A673 (cell line): ENCODE measurements around the gene ANKRD11. TPM values are rescaled to one million over a fixed set of nuclear protein-coding genes. Genes with fewer than 3 reads are reported as not detected.

Experiments used
- BruUV-seq: library from RNA; stranded (reverse); fragments of 400-500 nt; replicated peaks from 2 replicates; lab custom pipeline; 2021; lab: Mats Ljungman, UMichigan
- CTCF ChIA-PET: fragments of 300-600 bp; sonication (Branson Sonifier 250); formaldehyde crosslinking; loops from one replicate; lab custom pipeline; 2022; ENCODE audit warnings: antibody characterized with exemption; lab: Charles Lee
- POLR2A ChIA-PET: fragments of 300-600 bp; sonication (Branson Sonifier 250); formaldehyde crosslinking; loops from one replicate; lab custom pipeline; 2022; ENCODE audit warnings: antibody characterized with exemption; ENCODE audit not compliant: low non-redundant PET; lab: Charles Lee
- DNase-seq: peaks from one replicate; pipeline ENCODE4 v3.0.0-alpha.2; 2015; ENCODE audit warnings: low spot score
- H3K27ac ChIP-seq: fragments of 200-600 bp; sonication (generic); 2 replicates; pipeline ENCODE4 v1.5.1; 2016; ENCODE audit warnings: mixed run types, low read depth, mild to moderate bottlenecking, mixed read lengths, antibody characterized with exemption, low read length; ENCODE audit not compliant: poor library complexity, severe bottlenecking
- H3K27me3 ChIP-seq: fragments of 200-600 bp; sonication (generic); replicated peaks from 2 replicates; pipeline ENCODE4 v1.6.1; 2017; ENCODE audit warnings: mixed run types, low read depth, mild to moderate bottlenecking, mixed read lengths, antibody characterized with exemption, low read length; ENCODE audit not compliant: insufficient read depth, poor library complexity
- H3K36me3 ChIP-seq: fragments of 200-600 bp; sonication (generic); 2 replicates; pipeline ENCODE4 v1.6.1; 2016; ENCODE audit warnings: mixed run types, mild to moderate bottlenecking, mixed read lengths, antibody characterized with exemption, low read length; ENCODE audit not compliant: insufficient read depth, poor library complexity, severe bottlenecking
- H3K4me1 ChIP-seq: fragments of 200-600 bp; sonication (generic); 2 replicates; pipeline ENCODE4 v1.6.1; 2017; ENCODE audit warnings: mixed run types, mild to moderate bottlenecking, mixed read lengths, antibody characterized with exemption, low read length; ENCODE audit not compliant: insufficient read depth, poor library complexity, severe bottlenecking
- H3K4me3 ChIP-seq: fragments of 200-600 bp; sonication (generic); 2 replicates; pipeline ENCODE4 v1.5.1; 2016; ENCODE audit warnings: low read depth, mixed run types, mild to moderate bottlenecking, mixed read lengths, low read length; ENCODE audit not compliant: poor library complexity, severe bottlenecking
- H3K9me3 ChIP-seq: fragments of 200-600 bp; sonication (generic); 2 replicates; pipeline ENCODE4 v1.6.1; 2016; ENCODE audit warnings: mixed run types, low read depth, mild to moderate bottlenecking, mixed read lengths, antibody characterized with exemption, low read length; ENCODE audit not compliant: poor library complexity, severe bottlenecking
- CTCF ChIP-seq: fragments of 300-800, 200-600 bp; sonication (generic); conservative IDR thresholded peaks from 2 replicates; pipeline ENCODE4 v1.5.1; 2017; ENCODE audit warnings: low read depth, mild to moderate bottlenecking, antibody characterized with exemption, low read length, moderate library complexity, mixed read lengths
- EZH2 ChIP-seq: fragments of 200-600 bp; sonication (generic); IDR thresholded peaks from 2 replicates; pipeline ENCODE4 v1.6.1; 2017; ENCODE audit warnings: borderline replicate concordance, low read depth, mild to moderate bottlenecking, mixed read lengths, antibody characterized with exemption, low read length; ENCODE audit not compliant: poor library complexity, severe bottlenecking
- intact Hi-C: fragments of 100-400 bp; cut with micrococcal nuclease; formaldehyde crosslinking; loops from one replicate; pipeline ENCODE4 v1.10.0; 2022; ENCODE audit not compliant: unreplicated experiment
- total RNA-seq: library from RNA; stranded (reverse); gene quantifications from 2 replicates; pipeline ENCODE4 v1.2.3, GENCODE V29; 2021

Gene ANKRD11
- total RNA-seq, 1 experiment from 2014 or later = 217 TPM

GRCh38 chr16:89280546-89281188 is 209.7 kb downstream of the ANKRD11 start:
- ChIA-PET POLR2A (no interaction called here), CTCF (no interaction called here)
- Histone ChIP-seq H3K36me3 (peaks cover 79% of the 10 kb centered on the region), H3K9me3 (no peaks in the 10 kb centered on the region), H3K4me3 (no peak overlapping the region), H3K27me3 (no peaks in the 10 kb centered on the region), H3K27ac (no peak overlapping the region), H3K4me1 (no peaks in the 10 kb centered on the region)
- TF ChIP-seq EZH2 (no peak), CTCF (no peak)
- no peak for DNase-seq
- intact Hi-C loops = no loop called here
- no TSS peak for BruUV-seq

GRCh38 chr16:89279666-89280481 is 210.5 kb downstream of the ANKRD11 start:
- intact Hi-C loops = no loop called here
- Histone ChIP-seq H3K4me3 (no peak overlapping the region), H3K9me3 (no peaks in the 10 kb centered on the region), H3K36me3 (peaks cover 78% of the 10 kb centered on the region), H3K27me3 (no peaks in the 10 kb centered on the region), H3K27ac (no peak overlapping the region), H3K4me1 (no peaks in the 10 kb centered on the region)
- ChIA-PET CTCF (no interaction called here), POLR2A (no interaction called here)
- TF ChIP-seq EZH2 (no peak), CTCF (no peak)
- no TSS peak for BruUV-seq
- no peak for DNase-seq

DNA sequence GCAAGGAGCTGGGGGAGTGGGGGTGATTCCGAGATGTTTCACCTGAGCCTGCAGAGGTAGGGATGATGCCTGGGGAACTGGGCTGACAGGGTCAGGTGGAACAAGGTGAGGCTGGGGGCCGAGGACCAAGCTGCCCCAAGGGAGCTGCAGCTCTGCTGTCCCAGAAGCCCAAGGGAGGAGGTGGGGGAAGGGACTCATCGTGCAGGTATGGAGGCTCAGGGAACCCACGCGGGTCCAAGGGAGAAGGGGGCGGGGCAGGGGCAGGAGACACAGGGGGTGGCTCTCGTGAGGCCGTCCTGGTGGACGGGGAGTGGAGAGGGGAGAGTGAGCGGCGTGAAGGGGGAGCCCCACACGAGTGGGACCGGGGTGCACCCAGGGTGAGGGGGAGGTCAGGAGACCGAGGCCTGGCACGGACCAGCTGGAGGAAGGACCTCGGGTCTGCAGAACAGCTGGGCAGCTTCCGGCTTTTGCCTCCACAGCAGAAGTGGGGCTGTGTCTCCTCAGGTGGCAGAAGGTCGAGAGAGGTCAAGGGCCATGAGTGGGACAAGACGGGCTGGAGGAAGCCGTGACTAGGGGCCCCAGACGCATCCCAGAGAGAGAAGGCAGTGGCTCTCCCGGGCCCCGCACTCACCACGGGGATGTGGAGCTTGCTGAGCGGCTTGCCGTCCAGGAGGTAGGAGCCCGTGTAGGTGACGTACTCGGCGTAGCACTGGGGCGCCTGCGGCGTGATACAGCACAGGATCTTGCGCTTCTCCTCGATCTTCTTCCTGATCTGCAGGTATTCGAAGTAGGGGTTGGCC is 211.7 kb downstream of the ANKRD11 start:
- CTCF ChIA-PET = no interaction called here
- TF ChIP-seq EZH2 (no peak), CTCF (no peak)
- Histone ChIP-seq H3K27ac (no peak overlapping the region), H3K4me1 (no peaks in the 10 kb centered on the region), H3K27me3 (no peaks in the 10 kb centered on the region), H3K4me3 (no peak overlapping the region), H3K9me3 (no peaks in the 10 kb centered on the region), H3K36me3 (peaks cover 66% of the 10 kb centered on the region)
- DNase-seq = no peak
- BruUV-seq = no TSS peak
- POLR2A ChIA-PET = no interaction called here
- intact Hi-C loops = no loop called here
